Measurements from ENCODE around the gene MAN1A1. TPM values are rescaled to one million over a fixed set of nuclear protein-coding genes. Genes with fewer than 3 reads are reported as not detected.

The MAN1A1 gene
- total and polyA plus RNA-seq, 2 experiments from 2014 or later = 2.0 to 8.7 TPM

GRCh38 chr6:119308991-119309657, 40.4 kb downstream of the MAN1A1 start (continued):
- TF ChIP-seq REST (IDR thresholded peaks at IDR 0.05; ENCODE audit: unreplicated experiment) (no peak), ZNF114 (CRISPR knock-in tag; IDR thresholded peaks at IDR 0.05) (no peak), ETS1 (IDR thresholded peaks at IDR 0.05) (no peak)

- Histone ChIP-seq H3K4me2 (no peak overlapping the region), H3K79me2 (replicated peaks; ENCODE audit: insufficient read depth) (no peaks in the 10 kb centered on the region), H3K27me3 (ENCODE audit: insufficient read depth) (no peaks in the 10 kb centered on the region), H4K20me1 (replicated peaks; ENCODE audit: insufficient read depth) (no peaks in the 10 kb centered on the region), H3K27ac (ENCODE audit: low read depth) (no peak overlapping the region), H3K4me3 (no peak overlapping the region), H3K4me1 (ENCODE audit: insufficient read depth) (no peaks in the 10 kb centered on the region), H3K36me3 (ENCODE audit: insufficient read depth) (no peaks in the 10 kb centered on the region), H3F3A (replicated peaks; ENCODE audit: low read depth) (no peaks in the 10 kb centered on the region), H3K9me2 (ENCODE audit: insufficient read depth) (no peaks in the 10 kb centered on the region), H2AFZ (no peak overlapping the region)
- Mint-ChIP-seq H3K4me1 (peaks cover 14% of the 10 kb centered on the region), H3K27ac (peak overlapping the region; percentile 96), H3K36me3 (ENCODE audit: low read depth) (no peaks in the 10 kb centered on the region), H3K27me3 (ENCODE audit: insufficient read depth, low read depth, poor library complexity) (no peaks in the 10 kb centered on the region), H3K9me3 (no peaks in the 10 kb centered on the region), H3K4me3 (no peak overlapping the region)
- no peak for TF ChIP-seq ETS1 (IDR thresholded peaks at IDR 0.05)
- TF ChIP-seq EZH2 (IDR thresholded peaks at IDR 0.05; ENCODE audit: low read depth, unreplicated experiment) = no peak
- no peak for TF ChIP-seq ZNF331 (CRISPR knock-in tag; IDR thresholded peaks at IDR 0.05; ENCODE audit: low read depth)
- no peak for TF ChIP-seq CREB1 (CRISPR knock-in tag; IDR thresholded peaks at IDR 0.05; ENCODE audit: low read depth)
- no peak for TF ChIP-seq EZH2phosphoT487 (IDR thresholded peaks at IDR 0.05; ENCODE audit: unreplicated experiment)
- no peak for TF ChIP-seq STAT1 (IDR thresholded peaks at IDR 0.05; ENCODE audit: unreplicated experiment)
- TF ChIP-seq ZNF114 (CRISPR knock-in tag; IDR thresholded peaks at IDR 0.05) = no peak
- TF ChIP-seq ZNF462 (CRISPR knock-in tag; IDR thresholded peaks at IDR 0.05) = no peak
- TF ChIP-seq JUNB (IDR thresholded peaks at IDR 0.05; ENCODE audit: unreplicated experiment) = no peak
- DNase-seq (ENCODE audit: low spot score) = peak; percentile 8
- no peak for ATAC-seq
These were observed 41.5 kb downstream of the MAN1A1 start for GRCh38 chr6:119308048-119308570.
